ENCODE data around the gene RPS19. TPM values are rescaled to one million over a fixed set of nuclear protein-coding genes. Genes with fewer than 3 reads are reported as not detected.

RPS19 gene
- total RNA-seq, 2 donors from 2014 or later: 454 to 832 TPM

- Histone ChIP-seq H3K4me3 (no peak overlapping the region), H3K4me1 (peaks cover 3% of the 10 kb centered on the region), H3K27me3 (peaks cover 0 to 19% of the 10 kb centered on the region in 2 donors), H3K9me3 (no peaks in the 10 kb centered on the region), H3K27ac (no peak overlapping the region), H3K36me3 (replicated peaks in 1 of 2; ENCODE audit: insufficient read depth in 1 of 2, low read depth in 2 of 2) (no peaks in the 10 kb centered on the region)
- 55 to 63% methylated on average over 5 to 11 of the region's 12 CpGs for WGBS, 2 donors
- intact Hi-C loops (cut with DNase I): no loop called here
- TF ChIP-seq CTCF (IDR thresholded peaks at IDR 0.05): no peak
- TF ChIP-seq POLR2A (IDR thresholded peaks at IDR 0.05): no peak
- ATAC-seq (no peak), DNase-seq (no peak)
Observed at GRCh38 chr19:41917676-41918075, 57.6 kb downstream of the RPS19 start.

GRCh38 chr19:41918095-41918494, 58.0 kb downstream of the RPS19 start:
- ATAC-seq: no peak
- H3K4me3 ChIP-seq: no peak overlapping the region
- DNase-seq: no peak
- no peaks in the 10 kb centered on the region for H3K9me3 ChIP-seq
- intact Hi-C loops (cut with DNase I): no loop called here
- WGBS, 2 donors: 79 to 82% methylated on average over 5 to 6 of the region's 6 CpGs
- H3K27ac ChIP-seq: no peak overlapping the region
- peaks cover 0 to 23% of the 10 kb centered on the region in 2 donors for H3K27me3 ChIP-seq
- peaks cover 3% of the 10 kb centered on the region for H3K4me1 ChIP-seq
- H3K36me3 ChIP-seq (replicated peaks in 1 of 2; ENCODE audit: insufficient read depth in 1 of 2, low read depth in 2 of 2): no peaks in the 10 kb centered on the region
- TF ChIP-seq CTCF (IDR thresholded peaks at IDR 0.05) (no peak), POLR2A (IDR thresholded peaks at IDR 0.05) (no peak)

- intact Hi-C loops (cut with DNase I): no loop called here
- 81 to 89% methylated on average over 5 of the region's 5 CpGs for WGBS, 2 donors
- Histone ChIP-seq H3K4me1 (peaks cover 3% of the 10 kb centered on the region), H3K9me3 (no peaks in the 10 kb centered on the region), H3K36me3 (replicated peaks in 1 of 2; ENCODE audit: insufficient read depth in 1 of 2, low read depth in 2 of 2) (no peaks in the 10 kb centered on the region), H3K27me3 (peaks cover 0 to 20% of the 10 kb centered on the region in 2 donors), H3K4me3 (no peak overlapping the region), H3K27ac (no peak overlapping the region)
- DNase-seq: no peak
- no peak for ATAC-seq
- no peak for TF ChIP-seq POLR2A (IDR thresholded peaks at IDR 0.05)
- no peak for TF ChIP-seq CTCF (IDR thresholded peaks at IDR 0.05)
Observed at GRCh38 chr19:41918653-41919244, 58.7 kb downstream of the RPS19 start.

GRCh38 chr19:41919948-41920712, 60.1 kb downstream of the RPS19 start:
- TF ChIP-seq POLR2A (IDR thresholded peaks at IDR 0.05) (no peak), CTCF (IDR thresholded peaks at IDR 0.05) (no peak)
- intact Hi-C loops (cut with DNase I): no loop called here
- no peak for ATAC-seq
- Histone ChIP-seq H3K36me3 (replicated peaks in 1 of 2; ENCODE audit: insufficient read depth in 1 of 2, low read depth in 2 of 2) (no peaks in the 10 kb centered on the region), H3K27ac (no peak overlapping the region), H3K9me3 (no peaks in the 10 kb centered on the region), H3K4me1 (peaks cover 2% of the 10 kb centered on the region), H3K4me3 (no peak overlapping the region), H3K27me3 (peaks cover 0 to 15% of the 10 kb centered on the region in 2 donors)
- DNase-seq: no peak
- 76 to 83% methylated on average over 29 to 33 of the region's 33 CpGs for WGBS, 2 donors
